GM12864 (cell line): Measurements from ENCODE around the gene EML5.

Experiments used
- DNase-seq: peaks from one replicate; pipeline ENCODE4 v3.0.0-alpha.2; 2011; ENCODE audit warnings: low read depth
- H3K4me3 ChIP-seq: 2 replicates; pipeline ENCODE4 v1.5.1; 2011; ENCODE audit warnings: mild to moderate bottlenecking, low read depth, low read length, control low read depth
- TF ChIP-seq, protein P1 (sequence below): IDR thresholded peaks from 2 replicates; pipeline ENCODE4 v1.5.1; 2011; ENCODE audit warnings: low read depth, mild to moderate bottlenecking, moderate library complexity, low read length, control low read depth, inconsistent platforms; ENCODE audit errors: missing control alignments

EML5 gene

DNA sequence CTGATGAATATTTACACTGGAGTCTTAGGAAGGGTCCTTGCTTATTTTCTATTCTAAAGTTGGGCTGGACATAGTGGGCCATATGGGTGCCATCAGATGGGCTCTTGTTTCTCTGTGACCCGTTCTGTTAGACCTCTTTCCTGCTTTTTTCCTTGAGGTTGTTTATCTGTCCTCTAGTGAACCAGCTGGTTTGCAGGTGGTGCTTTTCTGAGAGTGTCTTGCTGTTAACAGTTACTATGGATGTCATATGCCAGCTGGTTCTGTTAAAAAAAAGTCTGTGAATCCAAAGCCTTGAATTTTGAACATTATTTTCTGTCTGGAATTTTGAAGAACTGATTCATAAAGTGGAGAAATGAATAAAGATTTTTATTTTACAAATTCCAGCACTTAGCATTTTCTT lies 200.7 kb downstream of the EML5 start:
- TF ChIP-seq, protein P1, sequence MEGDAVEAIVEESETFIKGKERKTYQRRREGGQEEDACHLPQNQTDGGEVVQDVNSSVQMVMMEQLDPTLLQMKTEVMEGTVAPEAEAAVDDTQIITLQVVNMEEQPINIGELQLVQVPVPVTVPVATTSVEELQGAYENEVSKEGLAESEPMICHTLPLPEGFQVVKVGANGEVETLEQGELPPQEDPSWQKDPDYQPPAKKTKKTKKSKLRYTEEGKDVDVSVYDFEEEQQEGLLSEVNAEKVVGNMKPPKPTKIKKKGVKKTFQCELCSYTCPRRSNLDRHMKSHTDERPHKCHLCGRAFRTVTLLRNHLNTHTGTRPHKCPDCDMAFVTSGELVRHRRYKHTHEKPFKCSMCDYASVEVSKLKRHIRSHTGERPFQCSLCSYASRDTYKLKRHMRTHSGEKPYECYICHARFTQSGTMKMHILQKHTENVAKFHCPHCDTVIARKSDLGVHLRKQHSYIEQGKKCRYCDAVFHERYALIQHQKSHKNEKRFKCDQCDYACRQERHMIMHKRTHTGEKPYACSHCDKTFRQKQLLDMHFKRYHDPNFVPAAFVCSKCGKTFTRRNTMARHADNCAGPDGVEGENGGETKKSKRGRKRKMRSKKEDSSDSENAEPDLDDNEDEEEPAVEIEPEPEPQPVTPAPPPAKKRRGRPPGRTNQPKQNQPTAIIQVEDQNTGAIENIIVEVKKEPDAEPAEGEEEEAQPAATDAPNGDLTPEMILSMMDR, result no peak
- DNase-seq, result no peak
- no peak overlapping the region for H3K4me3 ChIP-seq

DNA sequence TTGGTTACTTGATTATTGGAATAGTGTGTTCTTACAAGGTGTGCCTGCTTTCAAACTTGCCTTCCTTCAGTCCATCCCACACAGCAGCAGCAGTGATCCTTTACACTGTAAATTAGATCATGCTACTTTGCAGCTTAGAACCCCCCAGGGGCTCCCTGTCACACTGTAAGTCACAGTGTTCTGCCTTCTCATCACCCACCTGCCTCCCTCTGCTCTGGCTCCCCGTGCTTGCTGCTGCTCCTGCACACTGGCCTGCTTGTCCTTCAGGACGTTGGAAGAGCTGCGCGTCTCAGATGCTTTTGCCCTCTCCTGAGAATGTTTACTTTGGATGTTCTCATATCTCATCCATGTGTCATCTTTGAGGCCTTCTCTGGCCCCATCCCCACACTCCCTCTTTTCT lies 202.6 kb downstream of the EML5 start:
- DNase-seq, result no peak
- TF ChIP-seq, protein P1, result no peak
- no peak overlapping the region for H3K4me3 ChIP-seq

DNA sequence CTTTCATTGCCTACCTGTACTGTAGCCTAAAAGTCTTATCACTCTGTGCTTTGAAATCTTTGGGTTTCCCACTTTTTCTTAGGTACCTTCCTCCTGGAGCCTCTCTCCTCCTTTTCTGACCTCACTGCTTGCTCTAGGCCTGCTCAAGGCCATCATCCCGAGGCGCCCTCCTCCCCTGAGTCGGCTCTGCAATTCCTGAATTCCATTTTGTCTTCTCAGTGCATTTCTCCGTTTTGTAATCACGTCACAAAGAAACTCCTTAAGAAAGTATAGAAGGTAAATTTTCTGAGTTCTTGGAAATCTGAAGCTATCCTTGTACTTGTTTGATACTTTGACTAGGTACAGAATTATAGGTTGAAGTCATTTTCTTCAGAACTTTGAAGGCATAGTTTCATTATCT lies 204.7 kb downstream of the EML5 start:
- TF ChIP-seq, protein P1, result no peak
- DNase-seq, result no peak
- H3K4me3 ChIP-seq, result no peak overlapping the region

GRCh38 chr14:88584451-88584850 lies 208.3 kb downstream of the EML5 start:
- no peak for DNase-seq
- TF ChIP-seq, protein P1, result no peak
- H3K4me3 ChIP-seq, result no peak overlapping the region

DNA sequence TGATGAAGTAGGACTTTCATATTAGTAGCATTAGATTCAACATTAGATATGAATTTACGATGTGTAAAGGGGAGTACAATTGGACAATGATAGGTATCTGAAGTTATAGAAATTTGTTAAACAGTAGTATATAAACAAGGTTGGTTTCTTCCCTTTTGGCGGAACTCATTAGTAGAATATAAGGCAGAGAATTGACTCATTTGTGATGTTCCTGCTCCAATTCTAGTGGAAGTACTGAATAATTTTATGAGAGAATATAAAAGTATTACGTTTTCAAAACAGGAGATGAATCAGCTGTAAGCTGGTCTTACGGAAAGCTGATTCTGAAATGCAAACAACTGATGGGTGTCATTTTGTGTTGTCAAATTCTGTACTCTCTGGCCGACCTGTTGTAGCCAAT lies 216.5 kb downstream of the EML5 start:
- TF ChIP-seq, protein P1, result no peak
- DNase-seq, result no peak
- H3K4me3 ChIP-seq, result no peak overlapping the region

GRCh38 chr14:88572117-88572516 lies 220.6 kb downstream of the EML5 start:
- no peak for DNase-seq
- no peak overlapping the region for H3K4me3 ChIP-seq
- TF ChIP-seq, protein P1, result no peak

DNA sequence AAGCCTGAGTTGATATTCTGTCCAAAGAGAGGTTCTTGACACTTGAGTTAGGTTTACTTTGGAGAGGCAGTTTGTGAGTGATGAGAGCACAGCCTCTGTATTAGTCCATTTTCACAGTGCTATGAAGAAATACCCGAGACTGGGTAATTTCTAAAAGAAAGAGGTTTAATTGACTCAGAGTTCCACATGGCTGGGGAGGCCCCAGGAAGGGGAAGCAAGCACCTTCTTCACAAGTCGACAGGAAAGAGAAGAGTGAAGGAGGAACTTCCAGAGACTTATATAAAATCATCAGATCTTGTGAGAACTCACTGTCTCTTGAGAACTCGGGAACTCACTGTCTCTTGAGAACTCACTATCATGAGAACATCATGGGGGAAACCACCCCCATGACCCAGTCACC lies 224.6 kb downstream of the EML5 start:
- no peak for DNase-seq
- no peak overlapping the region for H3K4me3 ChIP-seq
- TF ChIP-seq, protein P1, result no peak
